ENCODE measurements around the gene GINS1. TPM values are rescaled to one million over a fixed set of nuclear protein-coding genes. Genes with fewer than 3 reads are reported as not detected.

The GINS1 gene
- total and polyA plus RNA-seq, 9 donors, result 5.2 to 10.1 (median 7.8) TPM

Other genes starting within 250 kb of the GINS1 start
- 29.5 TPM for gene ENTPD6, start 212.0 kb upstream of the GINS1 start, total RNA-seq
- gene ENTPD6, start 212.0 kb upstream of the GINS1 start, polyA plus RNA-seq (ENCODE audit: insufficient read depth in 1 of 8, insufficient read length in 8 of 8, low replicate concordance in 1 of 8), result 10 to 100 TPM; 29.9 to 44.3 (median 34.2) TPM
- 21.9 TPM for gene PYGB, start 159.6 kb upstream of the GINS1 start, total RNA-seq
- gene PYGB, start 159.6 kb upstream of the GINS1 start, polyA plus RNA-seq (ENCODE audit: insufficient read depth in 1 of 8, insufficient read length in 8 of 8, low replicate concordance in 1 of 8), result 10 to 100 TPM; 20.7 to 31.5 (median 26.2) TPM
- 14.3 TPM for gene ABHD12, start 16.8 kb upstream of the GINS1 start, total RNA-seq
- 10 to 100 TPM; 13.3 to 22.0 (median 16.9) TPM for gene ABHD12, start 16.8 kb upstream of the GINS1 start, polyA plus RNA-seq (ENCODE audit: insufficient read depth in 1 of 8, insufficient read length in 8 of 8, low replicate concordance in 1 of 8)
- gene NINL, start 177.9 kb downstream of the GINS1 start, total RNA-seq, result 10.5 TPM
- gene NINL, start 177.9 kb downstream of the GINS1 start, polyA plus RNA-seq (ENCODE audit: insufficient read depth in 1 of 8, insufficient read length in 8 of 8, low replicate concordance in 1 of 8), result 10 to 100 TPM; 10.8 to 21.1 (median 15.2) TPM
- 3.6 TPM for gene NANP, start 216.3 kb downstream of the GINS1 start, total RNA-seq
- 1 to 10 TPM; 2.7 to 4.4 (median 3.7) TPM for gene NANP, start 216.3 kb downstream of the GINS1 start, polyA plus RNA-seq (ENCODE audit: insufficient read depth in 1 of 8, insufficient read length in 8 of 8, low replicate concordance in 1 of 8)